ENCODE measurements around the gene ZNF793.
A peak's percentile ranks its signal among the peaks of the same experiment; 100 is the strongest.

ZNF793 gene

GRCh38 chr19:37472165-37472564 is 34.6 kb upstream of the ZNF793 start:
- TF ChIP-seq, protein P1, sequence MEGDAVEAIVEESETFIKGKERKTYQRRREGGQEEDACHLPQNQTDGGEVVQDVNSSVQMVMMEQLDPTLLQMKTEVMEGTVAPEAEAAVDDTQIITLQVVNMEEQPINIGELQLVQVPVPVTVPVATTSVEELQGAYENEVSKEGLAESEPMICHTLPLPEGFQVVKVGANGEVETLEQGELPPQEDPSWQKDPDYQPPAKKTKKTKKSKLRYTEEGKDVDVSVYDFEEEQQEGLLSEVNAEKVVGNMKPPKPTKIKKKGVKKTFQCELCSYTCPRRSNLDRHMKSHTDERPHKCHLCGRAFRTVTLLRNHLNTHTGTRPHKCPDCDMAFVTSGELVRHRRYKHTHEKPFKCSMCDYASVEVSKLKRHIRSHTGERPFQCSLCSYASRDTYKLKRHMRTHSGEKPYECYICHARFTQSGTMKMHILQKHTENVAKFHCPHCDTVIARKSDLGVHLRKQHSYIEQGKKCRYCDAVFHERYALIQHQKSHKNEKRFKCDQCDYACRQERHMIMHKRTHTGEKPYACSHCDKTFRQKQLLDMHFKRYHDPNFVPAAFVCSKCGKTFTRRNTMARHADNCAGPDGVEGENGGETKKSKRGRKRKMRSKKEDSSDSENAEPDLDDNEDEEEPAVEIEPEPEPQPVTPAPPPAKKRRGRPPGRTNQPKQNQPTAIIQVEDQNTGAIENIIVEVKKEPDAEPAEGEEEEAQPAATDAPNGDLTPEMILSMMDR (conservative IDR thresholded peaks at IDR 0.05): no peak
- no peak overlapping the region for H3K27ac ChIP-seq

DNA sequence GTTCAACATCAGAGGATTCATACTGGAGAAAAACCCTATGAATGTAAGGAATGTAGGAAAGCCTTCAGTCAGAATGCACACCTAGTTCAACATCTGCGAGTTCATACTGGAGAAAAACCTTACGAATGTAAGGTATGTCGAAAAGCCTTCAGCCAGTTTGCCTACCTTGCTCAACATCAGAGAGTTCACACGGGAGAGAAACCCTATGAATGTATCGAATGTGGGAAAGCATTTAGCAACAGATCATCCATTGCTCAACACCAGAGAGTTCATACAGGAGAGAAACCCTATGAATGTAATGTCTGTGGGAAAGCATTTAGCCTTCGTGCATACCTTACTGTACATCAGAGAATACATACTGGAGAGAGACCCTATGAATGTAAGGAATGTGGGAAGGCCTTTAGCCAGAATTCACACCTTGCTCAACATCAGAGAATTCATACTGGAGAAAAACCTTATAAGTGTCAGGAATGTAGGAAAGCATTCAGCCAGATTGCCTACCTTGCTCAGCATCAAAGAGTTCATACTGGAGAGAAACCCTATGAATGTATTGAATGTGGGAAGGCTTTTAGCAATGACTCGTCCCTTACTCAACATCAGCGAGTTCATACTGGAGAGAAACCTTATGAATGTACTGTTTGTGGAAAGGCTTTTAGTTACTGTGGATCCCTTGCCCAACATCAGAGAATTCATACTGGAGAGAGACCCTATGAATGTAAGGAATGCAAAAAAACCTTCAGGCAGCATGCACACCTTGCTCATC is 22.2 kb upstream of the ZNF793 start:
- H3K27ac ChIP-seq: no peak overlapping the region
- TF ChIP-seq, protein P1 (conservative IDR thresholded peaks at IDR 0.05): no peak

- H3K27ac ChIP-seq: no peak overlapping the region
- TF ChIP-seq, protein P1 (conservative IDR thresholded peaks at IDR 0.05): no peak
Measured at GRCh38 chr19:37492213-37492612, 14.5 kb upstream of the ZNF793 start.

DNA sequence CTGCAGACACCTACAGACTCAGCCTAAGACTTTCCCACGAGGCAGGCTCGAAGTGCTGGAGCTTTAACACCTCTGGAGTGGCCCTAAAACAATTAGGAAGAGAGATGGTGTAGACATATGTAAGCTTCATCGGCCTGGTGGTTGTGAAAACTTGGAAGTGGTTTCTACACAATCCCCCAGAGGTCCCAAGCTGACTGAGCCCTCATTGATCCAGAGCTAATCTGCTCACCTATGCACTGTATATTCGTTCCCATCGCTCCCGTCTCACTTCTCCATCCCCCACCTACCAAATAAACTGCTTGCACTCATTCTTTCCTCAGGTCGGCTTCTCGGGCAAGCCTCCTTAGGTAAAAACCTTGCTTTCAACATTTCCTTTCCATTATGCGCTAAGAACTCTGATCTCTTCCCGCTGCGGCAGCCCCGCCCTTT is 767 bp upstream of the ZNF793 start:
- TF ChIP-seq, protein P1 (conservative IDR thresholded peaks at IDR 0.05): no peak
- H3K27ac ChIP-seq: peak overlapping the region; percentile 99

- TF ChIP-seq, protein P1 (conservative IDR thresholded peaks at IDR 0.05): no peak
Measured at GRCh38 chr19:37507167-37507464, 377 bp downstream of the ZNF793 start.

GRCh38 chr19:37511186-37511585 is 4.4 kb downstream of the ZNF793 start:
- no peak overlapping the region for H3K27ac ChIP-seq
- TF ChIP-seq, protein P1 (conservative IDR thresholded peaks at IDR 0.05): no peak

More at GRCh38 chr19:37507167-37507464, 377 bp downstream of the ZNF793 start:
- peak overlapping the region; percentile 99 for H3K27ac ChIP-seq

DNA sequence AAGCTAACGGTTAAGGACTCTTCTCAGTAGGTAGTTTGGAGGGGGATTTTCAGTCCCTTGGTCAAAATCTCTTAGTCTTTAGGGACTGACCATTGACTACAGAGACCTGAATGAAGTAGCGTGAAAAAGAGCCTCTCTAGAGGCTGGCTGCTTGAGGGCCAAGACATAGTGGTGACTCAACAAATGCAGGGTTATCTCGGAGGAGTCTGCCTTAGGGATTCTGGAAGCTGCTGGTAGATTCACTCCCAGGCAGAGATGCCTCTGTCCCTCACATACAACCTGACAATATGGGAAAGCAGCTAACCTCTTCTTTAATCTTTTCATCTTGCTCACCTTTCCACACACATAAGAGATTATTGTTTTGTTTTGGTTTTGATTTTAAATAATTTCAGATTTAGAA is 5.1 kb downstream of the ZNF793 start:
- H3K27ac ChIP-seq: no peak overlapping the region
- TF ChIP-seq, protein P1 (conservative IDR thresholded peaks at IDR 0.05): no peak

Data from VCaP (cell line).